Stomach (tissue), 9 donors: ENCODE results near the gene DDN. TPM values are rescaled to one million over a fixed set of nuclear protein-coding genes. Genes with fewer than 3 reads are reported as not detected.

Experiments used
- DNase-seq, 2 donors: peaks; one replicate each; pipeline versions ENCODE4 v3.0.0 to v3.0.0-alpha.2; 2013 to 2019
- H3K27ac ChIP-seq, 5 donors: fragments of 200-600 bp in 4 of 5; sonication (generic) in 4 of 5; one replicate each; pipeline ENCODE4 v1.5.1; 2013 to 2019; ENCODE audit warnings: mild to moderate bottlenecking in 1 of 5, moderate library complexity in 1 of 5
- H3K27me3 ChIP-seq, 3 donors: fragments of 200-600 bp; sonication (generic); one replicate each; pipeline ENCODE4 v1.5.1; 2017 to 2019; ENCODE audit warnings: mixed run types in 1 of 3
- H3K36me3 ChIP-seq, 4 donors: fragments of 200-600 bp; sonication (generic); 1 replicate in 3 of 4; 2 replicates in 1 of 4; pipeline ENCODE4 v1.5.1; 2016 to 2019
- H3K4me1 ChIP-seq, 4 donors: fragments of 200-600 bp; sonication (generic); one replicate each; pipeline ENCODE4 v1.5.1; 2016 to 2019
- H3K4me3 ChIP-seq, 4 donors: fragments of 200-600 bp; sonication (generic) in 3 of 4; one replicate each; pipeline ENCODE4 v1.5.1; 2016 to 2019; ENCODE audit warnings: mild to moderate bottlenecking in 1 of 4
- H3K9me3 ChIP-seq, 4 donors: fragments of 200-600 bp; sonication (generic); one replicate each; pipeline ENCODE4 v1.5.1; 2016 to 2019
- CTCF ChIP-seq, 7 experiments: fragments of 450-650 bp in 4 of 7; fragments of 200-600 bp in 3 of 7; sonication (generic) in 3 of 7; IDR thresholded peaks; one replicate each; pipeline ENCODE4 v1.5.1; 2016 to 2019; ENCODE audit warnings: antibody characterized with exemption in 7 of 7, control low read depth in 2 of 7, mild to moderate bottlenecking in 1 of 7
- EP300 ChIP-seq: sonication (generic); formaldehyde crosslinking; IDR thresholded peaks from one replicate; pipeline ENCODE4 v1.6.1; 2017; ENCODE audit warnings: antibody characterized with exemption
- POLR2A ChIP-seq, 4 donors: fragments of 450-650 bp; IDR thresholded peaks; one replicate each; pipeline ENCODE4 v1.6.1; 2016; ENCODE audit warnings: antibody characterized with exemption in 4 of 4, control low read depth in 2 of 4, mild to moderate bottlenecking in 1 of 4, moderate library complexity in 1 of 4
- POLR2AphosphoS5 ChIP-seq, 3 donors: sonication (generic); formaldehyde crosslinking; IDR thresholded peaks; one replicate each; pipeline ENCODE4 v1.6.1; 2016; ENCODE audit warnings: antibody characterized with exemption in 3 of 3
- WGBS, 5 donors: extraction: QIAGEN DNeasy Blood & Tissue Kit in 3 of 5; methylation state at CpG; one replicate each; pipeline versions ENCODE4 v1.1.5 to v1.1.7; 2013 to 2018; 5-methylcytosine and 5-hydroxymethylcytosine counted together
- intact Hi-C: fragments of 100-400 bp; cut with DNase I; formaldehyde crosslinking; loops from one replicate; pipeline ENCODE4 v1.15.1; 2023; ENCODE audit warnings: low total_unique reads
- polyA plus RNA-seq, 3 donors: library from polyadenylated mRNA; stranded (reverse); fragments of 200-250 nt; gene quantifications; one replicate each; pipeline ENCODE4 v1.2.3, GENCODE V29; 2013
- total RNA-seq, 5 donors: library from RNA; depleted of rRNA; stranded (reverse); fragments of >200 nt; gene quantifications; one replicate each; pipeline versions ENCODE4 v1.1.0 to v1.2.3, GENCODE V29; 2014 to 2016
- donor health status: healthy with polysubstance abuse.
- donor health status: Bipolar disorder and iron deficiency.
- donor health status: healthy.

Gene DDN
- total and polyA plus RNA-seq, 8 donors: 0.08 to 0.31 (median 0.19) TPM; not detected in 4

- Histone ChIP-seq H3K27ac (no peak overlapping the region), H3K36me3 (peaks cover 80 to 99% (median 96%) of the 10 kb centered on the region in 4 donors), H3K4me1 (no peaks in the 10 kb centered on the region), H3K4me3 (no peak overlapping the region), H3K9me3 (no peaks in the 10 kb centered on the region), H3K27me3 (no peaks in the 10 kb centered on the region)
- intact Hi-C loops: no loop called here
- 78 to 100% (median 80%) methylated on average over 1 to 3 of the region's 3 CpGs for WGBS, 5 donors
- TF ChIP-seq EP300 (no peak), POLR2A (IDR thresholded peaks at IDR 0.05) (no peak), POLR2AphosphoS5 (IDR thresholded peaks at IDR 0.05) (no peak), CTCF (IDR thresholded peaks at IDR 0.05) (no peak)
- DNase-seq: no peak
These were observed 33.7 kb upstream of the DDN start for GRCh38 chr12:49032679-49033447.

GRCh38 chr12:49032276-49032675 is 33.1 kb upstream of the DDN start:
- no peak overlapping the region for H3K4me3 ChIP-seq
- H3K4me1 ChIP-seq: no peaks in the 10 kb centered on the region
- peaks cover 80 to 99% (median 96%) of the 10 kb centered on the region in 4 donors for H3K36me3 ChIP-seq
- DNase-seq: no peak
- no peak overlapping the region for H3K27ac ChIP-seq
- no peaks in the 10 kb centered on the region for H3K27me3 ChIP-seq
- no peaks in the 10 kb centered on the region for H3K9me3 ChIP-seq
- TF ChIP-seq EP300 (no peak), POLR2A (IDR thresholded peaks at IDR 0.05) (no peak), CTCF (IDR thresholded peaks at IDR 0.05) (no peak)
- WGBS, 5 donors: 62 to 84% (median 77%) methylated on average over 3 to 4 of the region's 4 CpGs
- intact Hi-C loops: no loop called here

- Histone ChIP-seq H3K4me1 (no peaks in the 10 kb centered on the region), H3K4me3 (no peak overlapping the region), H3K9me3 (no peaks in the 10 kb centered on the region), H3K36me3 (peaks cover 80 to 99% (median 96%) of the 10 kb centered on the region in 4 donors), H3K27me3 (no peaks in the 10 kb centered on the region), H3K27ac (no peak overlapping the region)
- WGBS, 5 donors: 86 to 88% (median 87%) methylated on average over 5 to 8 of the region's 8 CpGs
- DNase-seq: no peak
- intact Hi-C loops: no loop called here
- TF ChIP-seq CTCF (IDR thresholded peaks at IDR 0.05): no peak
- no peak for TF ChIP-seq POLR2AphosphoS5 (IDR thresholded peaks at IDR 0.05)
- TF ChIP-seq POLR2A (IDR thresholded peaks at IDR 0.05): no peak
- TF ChIP-seq EP300: no peak
These were observed 32.5 kb upstream of the DDN start for GRCh38 chr12:49031573-49032161.

GRCh38 chr12:49030714-49031572 is 31.8 kb upstream of the DDN start:
- WGBS, 5 donors: 95 to 98% (median 96%) methylated on average over 18 to 19 of the region's 19 CpGs
- no peak overlapping the region for H3K4me3 ChIP-seq
- H3K27me3 ChIP-seq: no peaks in the 10 kb centered on the region
- H3K4me1 ChIP-seq: no peaks in the 10 kb centered on the region
- H3K9me3 ChIP-seq: no peaks in the 10 kb centered on the region
- TF ChIP-seq POLR2A (IDR thresholded peaks at IDR 0.05) (no peak), POLR2AphosphoS5 (IDR thresholded peaks at IDR 0.05) (no peak), CTCF (IDR thresholded peaks at IDR 0.05) (no peak), EP300 (no peak)
- no peak overlapping the region for H3K27ac ChIP-seq
- DNase-seq: no peak
- peaks cover 84 to 100% (median 97%) of the 10 kb centered on the region in 4 donors for H3K36me3 ChIP-seq
- intact Hi-C loops: no loop called here
